K562 (cell line): ENCODE data around the gene LASP1. TPM values are rescaled to one million over a fixed set of nuclear protein-coding genes. Genes with fewer than 3 reads are reported as not detected.

Source experiments
- BDP1 ChIP-seq: IDR thresholded peaks from 3 replicates; pipeline ENCODE4 v1.6.1; 2011; ENCODE audit not compliant: insufficient read length, insufficient read depth
- CBX5 ChIP-seq: IDR thresholded peaks from 2 replicates; pipeline ENCODE4 v1.6.1; 2014; ENCODE audit warnings: low read depth, borderline replicate concordance
- CCAR2 ChIP-seq: fragments of 200-400 bp; formaldehyde crosslinking; IDR thresholded peaks from 2 replicates; pipeline ENCODE4 v1.6.1; 2017; ENCODE audit warnings: mild to moderate bottlenecking, low read depth, low read length
- CTCF ChIP-seq, 3 experiments: IDR thresholded peaks in 2 of 3; conservative IDR thresholded peaks in 1 of 3; 2 replicates each; pipeline ENCODE4 v1.5.1; 2011 to 2012; ENCODE audit warnings: low read length in 3 of 3, mild to moderate bottlenecking in 3 of 3, control low read depth in 2 of 3, improper control_type of control experiment in 1 of 3, inconsistent platforms in 1 of 3, low read depth in 1 of 3, mixed read lengths in 1 of 3, moderate library complexity in 1 of 3; ENCODE audit not compliant: insufficient read depth in 2 of 3
- E2F3 ChIP-seq: fragments of 250-450 bp; sonication (Bioruptor Pico); IDR thresholded peaks from 2 replicates; pipeline ENCODE4 v1.4.0; 2020; ENCODE audit warnings: mild to moderate bottlenecking
- E2F5 ChIP-seq: sonication (generic); formaldehyde crosslinking; IDR thresholded peaks from 2 replicates; pipeline ENCODE4 v1.8.0; 2022; ENCODE audit warnings: mild to moderate bottlenecking, missing genetic modification reagents
- E2F6 ChIP-seq, 2 experiments: IDR thresholded peaks; 2 replicates each; pipeline ENCODE4 v1.6.1; 2011; ENCODE audit warnings: borderline replicate concordance in 1 of 2, control low read depth in 1 of 2, low read depth in 1 of 2, low read length in 1 of 2, mild to moderate bottlenecking in 1 of 2, mixed read lengths in 1 of 2, moderate library complexity in 1 of 2; ENCODE audit not compliant: insufficient read depth in 1 of 2, insufficient read length in 1 of 2, poor library complexity in 1 of 2, severe bottlenecking in 1 of 2; ENCODE audit errors: extremely low read depth in 1 of 2
- ELK1 ChIP-seq: sonication (generic); formaldehyde crosslinking; IDR thresholded peaks from 2 replicates; pipeline ENCODE4 v1.8.1; 2022; ENCODE audit warnings: missing genetic modification reagents
- ETS1 ChIP-seq: conservative IDR thresholded peaks from 2 replicates; pipeline ENCODE4 v1.6.1; 2011; ENCODE audit warnings: low read depth, mild to moderate bottlenecking, low read length; ENCODE audit not compliant: control insufficient read depth
- KLF6 ChIP-seq: fragments of 250-450 bp; sonication (Bioruptor Pico); IDR thresholded peaks from 2 replicates; pipeline ENCODE4 v1.4.0; 2020; ENCODE audit warnings: mild to moderate bottlenecking, moderate library complexity, borderline replicate concordance
- MCM5 ChIP-seq: fragments of 450-650 bp; IDR thresholded peaks from 2 replicates; pipeline ENCODE4 v1.6.1; 2016; ENCODE audit warnings: low read depth
- MTA2 ChIP-seq: fragments of 450-650 bp; IDR thresholded peaks from 2 replicates; pipeline ENCODE4 v1.6.1; 2016; ENCODE audit warnings: low read depth
- NR4A1 ChIP-seq, 2 experiments: fragments of 250-450 bp in 1 of 2; fragments of 450-650 bp in 1 of 2; sonication (Bioruptor Pico) in 1 of 2; IDR thresholded peaks; 2 replicates each; pipeline versions ENCODE4 v1.4.0 to v1.6.1; 2016 to 2020; ENCODE audit warnings: mild to moderate bottlenecking in 2 of 2, missing compliant biosample characterization in 1 of 2, missing genetic modification characterization in 1 of 2, moderate library complexity in 1 of 2
- SMAD3 ChIP-seq: fragments of 450-650 bp; formaldehyde crosslinking; conservative IDR thresholded peaks from 2 replicates; pipeline ENCODE4 v1.4.0; 2020; ENCODE audit warnings: mild to moderate bottlenecking
- STAT5A ChIP-seq: IDR thresholded peaks from 2 replicates; pipeline ENCODE4 v1.6.1; 2012; ENCODE audit warnings: low read length, inconsistent platforms, borderline replicate concordance
- STAT5B ChIP-seq: fragments of 250-450 bp; sonication (Bioruptor Pico); IDR thresholded peaks from 2 replicates; pipeline ENCODE4 v1.8.0; 2021; ENCODE audit warnings: mild to moderate bottlenecking, inconsistent platforms
- ZNF644 ChIP-seq: fragments of 200-800 bp; sonication (Bioruptor generic); IDR thresholded peaks from 2 replicates; pipeline ENCODE4 v1.6.1; 2016; ENCODE audit warnings: low read depth, missing genetic modification characterization, missing compliant biosample characterization
- ZNF740 ChIP-seq, 3 experiments: fragments of 200-800 bp in 1 of 3; sonication (Bioruptor generic) in 1 of 3; sonication (generic) in 1 of 3; formaldehyde crosslinking in 1 of 3; IDR thresholded peaks; 2 replicates each; pipeline versions ENCODE4 v1.6.1 to v1.8.0; 2016 to 2022; ENCODE audit warnings: mild to moderate bottlenecking in 2 of 3, missing compliant biosample characterization in 2 of 3, missing genetic modification characterization in 2 of 3, missing genetic modification reagents in 1 of 3
- polyA plus RNA-seq, 8 experiments: library from polyadenylated mRNA; depleted of rRNA in 4 of 8; stranded (reverse) in 5 of 8; unstranded in 3 of 8; fragments of >200 nt; fragmentation: Nextera tagmentation in 2 of 8; fragmentation: Illumina TruSeq in 1 of 8; extraction: Ambion mirVana in 2 of 8; extraction: Trizol in 1 of 8; gene quantifications; 2 replicates each; pipeline versions ENCODE4 v1.2.1 to v1.2.3, GENCODE V29; 2011 to 2014; ENCODE audit warnings: inconsistent platforms in 1 of 8, missing spikeins in 1 of 8
- total RNA-seq, 7 experiments: library from RNA; depleted of rRNA in 6 of 7; stranded (reverse); fragments of >200 nt in 6 of 7; fragmentation: Illumina TruSeq in 2 of 7; extraction: Trizol in 2 of 7; gene quantifications; 2 replicates each; pipeline versions ENCODE4 v1.2.1 to v1.2.3, GENCODE V29; 2011 to 2021; ENCODE audit warnings: low replicate concordance in 1 of 7

Gene LASP1
- total and polyA plus RNA-seq, 9 of the 15 experiments (the other 6 are each of a cell fraction or from before 2014, with no cell fraction given): 23.0 to 125 (median 55.3) TPM

- TF ChIP-seq CBX5 (no peak), ETS1 (peak; percentile 96), MCM5 (no peak), ZNF644 (tag) (no peak), E2F3 (CRISPR knock-in tag) (no peak), CCAR2 (no peak), KLF6 (CRISPR knock-in tag) (no peak), E2F5 (CRISPR knock-in tag) (0 out of 2 replicates have a peak, but pooled peaks have one; percentile 33), CTCF (IDR thresholded peaks at IDR 0.05 in 2 of 3, conservative IDR thresholded peaks at IDR 0.05 in 1 of 3; ENCODE audit: insufficient read depth in 2 of 3, low read depth in 1 of 3, low read length in 3 of 3) (0 out of 6 replicates have a peak, but pooled peaks of 1 of the 3 experiments have one; percentile 10), STAT5B (no peak), NR4A1 (CRISPR knock-in tag; IDR thresholded peaks at IDR 0.05) (no peak), NR4A1 (tag; IDR thresholded peaks at IDR 0.05) (peak; percentile 74; the same call in 1 of the 2 replicates), E2F6 (IDR thresholded peaks at IDR 0.05; ENCODE audit: borderline replicate concordance in 1 of 2, extremely low read depth in 1 of 2, insufficient read depth in 1 of 2, insufficient read length in 1 of 2, low read depth in 1 of 2, low read length in 1 of 2, poor library complexity in 1 of 2, severe bottlenecking in 1 of 2) (peak; percentile 64 to 80), MTA2 (no peak), STAT5A (no peak; the same call in 1 of the 2 replicates), BDP1 (no peak), ELK1 (no peak), ZNF740 (CRISPR knock-in tag; IDR thresholded peaks at IDR 0.05) (peak; percentile 75), ZNF740 (tag; IDR thresholded peaks at IDR 0.05) (peak in 1 of 2 experiments; percentile 80; a peak in 2 of 4 replicates), SMAD3 (CRISPR knock-in tag) (no peak)
These were observed 44.7 kb upstream of the LASP1 start, which contains the start of gene CWC25 (continued) for GRCh38 chr17:38824899-38825761.
